HepG2 (cell line): Measurements from ENCODE around the gene CUL4A. TPM values are rescaled to one million over a fixed set of nuclear protein-coding genes. Genes with fewer than 3 reads are reported as not detected.

Source experiments
- ATAC-seq: fragments of 200-7000 bp; cut with Tn5 transposase; 3 replicates; pipeline ENCODE4 v1.9.1; 2020; ENCODE audit warnings: mild to moderate bottlenecking, moderate library complexity
- BruUV-seq: library from RNA; stranded (reverse); fragments of 400-500 nt; replicated peaks from 2 replicates; lab custom pipeline; 2021; lab: Mats Ljungman, UMichigan
- CTCF ChIA-PET: fragments of 300-600 bp; formaldehyde crosslinking; extraction: SDS; loops from one replicate; lab custom pipeline; 2021; ENCODE audit warnings: low total read pairs, inconsistent platforms, low intra/inter-chr PET ratio; lab: Yijun Ruan, JAX
- POLR2A ChIA-PET: fragments of 350-600 bp; sonication (Branson Sonifier 250); formaldehyde crosslinking; loops from one replicate; lab custom pipeline; 2020; ENCODE audit warnings: antibody characterized with exemption, inconsistent platforms; lab: Yijun Ruan, JAX
- DNase-seq: peaks from one replicate; pipeline ENCODE4 v3.0.0-alpha.2; 2015; ENCODE audit warnings: low spot score
- FAIRE-seq: peaks from 3 replicates; lab custom pipeline; 2011; peaks lifted over from hg19 to GRCh38; lab: Jason Lieb, UNC
- H2AFZ ChIP-seq: one replicate; pipeline ENCODE4 v1.6.1; 2011; ENCODE audit warnings: low read length, inconsistent platforms
- H3K27ac ChIP-seq: fragments of 300-600 bp; 3 replicates; pipeline ENCODE4 v1.8.0; 2011; ENCODE audit warnings: mixed run types, mild to moderate bottlenecking, mixed read lengths, low read length, inconsistent platforms; ENCODE audit not compliant: insufficient read depth; ENCODE audit errors: extremely low read length
- H3K27me3 ChIP-seq, 2 experiments: fragments of 200-600 bp in 1 of 2; 2 replicates in 1 of 2; 3 replicates in 1 of 2; pipeline versions ENCODE4 v1.6.0 to v1.8.0; 2011; ENCODE audit warnings: low read length in 2 of 2, mild to moderate bottlenecking in 2 of 2, moderate library complexity in 2 of 2, inconsistent platforms in 1 of 2; ENCODE audit not compliant: insufficient read depth in 2 of 2, control insufficient read depth in 1 of 2
- H3K36me3 ChIP-seq, 2 experiments: fragments of 200-600 bp in 1 of 2; replicated peaks in 1 of 2; 2 replicates in 1 of 2; 3 replicates in 1 of 2; pipeline versions ENCODE4 v1.5.1 to v1.8.0; 2011; ENCODE audit warnings: low read length in 2 of 2, inconsistent platforms in 1 of 2; ENCODE audit not compliant: insufficient read depth in 2 of 2, control insufficient read depth in 1 of 2
- H3K4me1 ChIP-seq: 2 replicates; pipeline ENCODE4 v1.5.1; 2012; ENCODE audit warnings: low read length, inconsistent platforms; ENCODE audit not compliant: insufficient read depth
- H3K4me2 ChIP-seq: 2 replicates; pipeline ENCODE4 v1.6.0; 2011; ENCODE audit warnings: low read depth, low read length, inconsistent platforms
- H3K4me3 ChIP-seq, 3 experiments: fragments of 200-600 bp in 1 of 3; sonication (generic), shearing (Covaris generic) in 1 of 3; replicated peaks in 1 of 3; 2 replicates each; pipeline ENCODE4 v1.5.1; 2011 to 2016; ENCODE audit warnings: low read length in 3 of 3, inconsistent platforms in 2 of 3, low read depth in 2 of 3, mild to moderate bottlenecking in 2 of 3, control low read depth in 1 of 3, mixed read lengths in 1 of 3; ENCODE audit not compliant: insufficient read depth in 1 of 3
- H3K79me2 ChIP-seq: one replicate; pipeline ENCODE4 v1.6.1; 2011; ENCODE audit warnings: low read length, inconsistent platforms; ENCODE audit not compliant: insufficient read depth
- H3K9ac ChIP-seq: 2 replicates; pipeline ENCODE4 v1.6.0; 2011; ENCODE audit warnings: mild to moderate bottlenecking, low read depth, low read length, inconsistent platforms; ENCODE audit not compliant: insufficient read depth
- H3K9me3 ChIP-seq: 2 replicates; pipeline ENCODE4 v1.5.1; 2012; ENCODE audit warnings: mild to moderate bottlenecking, low read length
- H4K20me1 ChIP-seq: 2 replicates; pipeline ENCODE4 v1.6.0; 2011; ENCODE audit warnings: inconsistent platforms, mild to moderate bottlenecking, low read length, moderate library complexity; ENCODE audit not compliant: insufficient read depth
- ARNT ChIP-seq: fragments of 450-650 bp; IDR thresholded peaks from 2 replicates; pipeline ENCODE4 v1.6.1; 2017
- ASH2L ChIP-seq: fragments of 300-600, 200-600 bp; sonication (generic); IDR thresholded peaks from 2 replicates; pipeline ENCODE4 v1.7.0; 2017; ENCODE audit warnings: low read depth, mild to moderate bottlenecking, moderate library complexity, mixed read lengths, low read length; ENCODE audit not compliant: insufficient read length
- HNRNPL ChIP-seq: fragments of 200-400 bp; formaldehyde crosslinking; IDR thresholded peaks from 2 replicates; pipeline ENCODE4 v1.6.1; 2017; ENCODE audit warnings: mild to moderate bottlenecking, low read depth, low read length
- JUND ChIP-seq: sonication (generic); formaldehyde crosslinking; IDR thresholded peaks from 2 replicates; pipeline ENCODE4 v1.8.0; 2022; ENCODE audit warnings: mild to moderate bottlenecking, missing genetic modification reagents
- KDM5A ChIP-seq: fragments of 200-600 bp; sonication (generic); IDR thresholded peaks from 2 replicates; pipeline ENCODE4 v1.7.0; 2018; ENCODE audit warnings: antibody characterized with exemption, mild to moderate bottlenecking, low read length, borderline replicate concordance
- NBN ChIP-seq: fragments of 450-650 bp; conservative IDR thresholded peaks from 2 replicates; pipeline ENCODE4 v1.6.1; 2017
- REST ChIP-seq, 2 experiments: IDR thresholded peaks; 2 replicates each; pipeline ENCODE4 v1.6.1; 2011 to 2012; ENCODE audit warnings: low read length in 2 of 2, borderline replicate concordance in 1 of 2, low read depth in 1 of 2, mild to moderate bottlenecking in 1 of 2, moderate library complexity in 1 of 2
- SAP130 ChIP-seq: IDR thresholded peaks from 2 replicates; pipeline ENCODE4 v1.6.1; 2016; ENCODE audit warnings: low read depth
- SIN3B ChIP-seq: fragments of 150-350 bp; IDR thresholded peaks from 2 replicates; pipeline ENCODE4 v1.6.1; 2014; ENCODE audit warnings: low read length
- SRF ChIP-seq: IDR thresholded peaks from 2 replicates; pipeline ENCODE4 v1.6.1; 2011; ENCODE audit warnings: mild to moderate bottlenecking, low read depth, low read length, moderate library complexity
- TFE3 ChIP-seq: IDR thresholded peaks from 2 replicates; pipeline ENCODE4 v1.6.1; 2016
- ZFP36L1 ChIP-seq: sonication (generic); formaldehyde crosslinking; IDR thresholded peaks from 2 replicates; pipeline ENCODE4 v1.8.0; 2022; ENCODE audit warnings: mild to moderate bottlenecking, missing genetic modification reagents, moderate library complexity
- ZMYM3 ChIP-seq: sonication (generic); formaldehyde crosslinking; IDR thresholded peaks from 2 replicates; pipeline ENCODE4 v1.5.1; 2020; ENCODE audit warnings: mild to moderate bottlenecking, missing genetic modification reagents
- ZNF280B ChIP-seq: sonication (generic); formaldehyde crosslinking; IDR thresholded peaks from 2 replicates; pipeline ENCODE4 v1.5.0; 2020; ENCODE audit warnings: missing genetic modification reagents, mild to moderate bottlenecking, borderline replicate concordance
- ZNF546 ChIP-seq: sonication (generic); formaldehyde crosslinking; conservative IDR thresholded peaks from 2 replicates; pipeline ENCODE4 v1.8.1; 2023; ENCODE audit warnings: mild to moderate bottlenecking, missing genetic modification reagents
- ZUFSP ChIP-seq: sonication (generic); formaldehyde crosslinking; IDR thresholded peaks from 2 replicates; pipeline ENCODE4 v1.9.0; 2021; ENCODE audit warnings: missing genetic modification reagents, mild to moderate bottlenecking, borderline replicate concordance
- WGBS: methylation state at CpG from one replicate; pipeline ENCODE4 v1.1.6; 2017; ENCODE audit warnings: low lambda C conversion rate; 5-methylcytosine and 5-hydroxymethylcytosine counted together
- in situ Hi-C: cut with HindIII; loops from 2 replicates; pipeline ENCODE4 v1.10.0; 2017; ENCODE audit warnings: low pct_unique_long_range_greater_than_20kb; ENCODE audit not compliant: extremely low pct_ligation_motif_present
- intact Hi-C: fragments of 100-400 bp; cut with micrococcal nuclease; formaldehyde crosslinking; loops from one replicate; pipeline ENCODE4 v1.10.0; 2022; ENCODE audit not compliant: unreplicated experiment
- polyA plus RNA-seq, 8 experiments: library from polyadenylated mRNA; depleted of rRNA in 3 of 8; stranded (reverse) in 7 of 8; unstranded in 1 of 8; fragments of >200 nt; fragmentation: Illumina TruSeq in 4 of 8; extraction: Trizol in 4 of 8; gene quantifications; 2 replicates each; pipeline versions ENCODE4 v1.2.1 to v1.2.3, GENCODE V29; 2011 to 2016; ENCODE audit warnings: low read depth in 4 of 8, missing spikeins in 1 of 8, mixed read lengths in 1 of 8; ENCODE audit not compliant: insufficient read depth in 1 of 8
- total RNA-seq, 5 experiments: library from RNA; depleted of rRNA; stranded (reverse); fragments of >200 nt; fragmentation: Illumina TruSeq; extraction: Trizol; gene quantifications; 2 replicates each; pipeline ENCODE4 v1.2.3, GENCODE V29; 2016; ENCODE audit warnings: low read depth in 1 of 5

CUL4A gene
- total and polyA plus RNA-seq, 2 of the 13 experiments (the other 11 are each of a cell fraction or from before 2014, with no cell fraction given): 51.2 to 75.3 TPM

- in situ Hi-C loops (no loop called here), intact Hi-C loops (loop anchor here (5.0 kb wide), 1 partner anchor 65 kb away; the partner anchor contains the start of gene GRTP1)
- DNase-seq (no peak), FAIRE-seq (no peak), ATAC-seq (peak; percentile 3; the same call in 1 of the 3 replicates)
- peak overlapping the region; percentile 82 to 90 (median 89) for H3K4me3 ChIP-seq
- H3K79me2 ChIP-seq: peaks cover 44% of the 10 kb centered on the region
- CTCF ChIA-PET: no interaction called here
- peak overlapping the region; percentile 78 for H3K4me2 ChIP-seq
- POLR2A ChIA-PET: interaction anchor here (1.7 kb wide), 1 partner anchor 66 kb away, joined by 5 read pairs; the partner anchor contains the start of gene GRTP1
- 0% methylated on average over 14 of the region's 58 CpGs for WGBS
- no peak overlapping the region for H2AFZ ChIP-seq
- no TSS peak for BruUV-seq
- H3K36me3 ChIP-seq: peaks cover under 1% of the 10 kb centered on the region in 2 experiments; a peak in 1 of 5 replicates
- no peaks in the 10 kb centered on the region for H3K9me3 ChIP-seq
- H4K20me1 ChIP-seq: no peaks in the 10 kb centered on the region
- H3K27me3 ChIP-seq: no peaks in the 10 kb centered on the region; a peak in 1 of 5 replicates
- H3K27ac ChIP-seq: peak overlapping the region; percentile 57
- H3K4me1 ChIP-seq: peaks cover 40% of the 10 kb centered on the region
- H3K9ac ChIP-seq: peak overlapping the region; percentile 90
- TF ChIP-seq HNRNPL: no peak
- TF ChIP-seq REST (IDR thresholded peaks at IDR 0.05; ENCODE audit: borderline replicate concordance in 1 of 2, low read depth in 1 of 2, low read length in 2 of 2): no peak
- peak; percentile 71; the same call in 1 of the 2 replicates for TF ChIP-seq KDM5A
- no peak for TF ChIP-seq ZFP36L1 (CRISPR knock-in tag)
- TF ChIP-seq ZNF280B (CRISPR knock-in tag): 0 out of 2 replicates have a peak, but pooled peaks have one; percentile 7
- no peak for TF ChIP-seq TFE3 (CRISPR knock-in tag)
- TF ChIP-seq SAP130 (CRISPR knock-in tag): 0 out of 2 replicates have a peak, but pooled peaks have one; percentile 2
- TF ChIP-seq ZNF546 (CRISPR knock-in tag): no peak
- TF ChIP-seq NBN: no peak
- no peak for TF ChIP-seq SIN3B
- no peak for TF ChIP-seq JUND
- TF ChIP-seq ZUFSP (CRISPR knock-in tag): no peak
- peak; percentile 29 for TF ChIP-seq ASH2L
- no peak for TF ChIP-seq ZMYM3 (CRISPR knock-in tag)
- no peak for TF ChIP-seq SRF
- no peak for TF ChIP-seq ARNT
Measured at GRCh38 chr13:113297370-113298042, 88.1 kb downstream of the CUL4A start.
